Tibial nerve (tissue), 4 donors: Measurements from ENCODE around the gene ADGRL1.

ENCODE experiments used
- CTCF ChIP-seq, 5 experiments: fragments of 200-600 bp in 3 of 5; fragments of 450-650 bp in 2 of 5; sonication (generic) in 3 of 5; IDR thresholded peaks; one replicate each; pipeline ENCODE4 v1.5.1; 2016 to 2019; ENCODE audit warnings: antibody characterized with exemption in 5 of 5, mild to moderate bottlenecking in 3 of 5, moderate library complexity in 2 of 5
- EP300 ChIP-seq, 2 donors: sonication (generic); formaldehyde crosslinking; IDR thresholded peaks; one replicate each; pipeline ENCODE4 v1.6.1; 2017; ENCODE audit warnings: antibody characterized with exemption in 2 of 2, mild to moderate bottlenecking in 1 of 2

- TF ChIP-seq CTCF (IDR thresholded peaks at IDR 0.05) (no peak), EP300 (IDR thresholded peaks at IDR 0.05) (no peak)
Measured at GRCh38 chr19:14183741-14184350, 22.1 kb downstream of the ADGRL1 start.
